IPS DF 6.9 (cell line): ENCODE data around the gene CABP4.
A peak's percentile ranks its signal among the peaks of the same experiment; 100 is the strongest.

ENCODE experiments used
- DNase-seq: peaks from one replicate; pipeline ENCODE4 v3.0.0-alpha.2; 2013; ENCODE audit warnings: low read depth, low spot score
- H3K27ac ChIP-seq: one replicate; pipeline ENCODE4 v1.5.1; 2013; ENCODE audit warnings: low read length, control low read depth
- H3K27me3 ChIP-seq: 2 replicates; pipeline ENCODE4 v1.6.1; 2013; ENCODE audit warnings: mild to moderate bottlenecking, low read length; ENCODE audit not compliant: control insufficient read depth, insufficient read depth
- H3K36me3 ChIP-seq: 2 replicates; pipeline ENCODE4 v1.6.1; 2013; ENCODE audit warnings: low read length; ENCODE audit not compliant: control insufficient read depth, insufficient read depth
- H3K4me1 ChIP-seq: 2 replicates; pipeline ENCODE4 v1.6.1; 2013; ENCODE audit warnings: low read length; ENCODE audit not compliant: control insufficient read depth, insufficient read depth
- H3K4me3 ChIP-seq: 2 replicates; pipeline ENCODE4 v1.5.1; 2013; ENCODE audit warnings: mild to moderate bottlenecking, low read length
- H3K9me3 ChIP-seq: 2 replicates; pipeline ENCODE4 v1.6.1; 2013; ENCODE audit warnings: low read length, inconsistent platforms; ENCODE audit not compliant: control insufficient read depth, insufficient read depth
- WGBS: extraction: QIAGEN DNeasy Blood & Tissue Kit; methylation state at CpG from one replicate; pipeline ENCODE4 v1.1.7; 2013; ENCODE audit warnings: mixed read lengths, missing lambda C conversion rate; ENCODE audit not compliant: insufficient read length, insufficient coverage; 5-methylcytosine and 5-hydroxymethylcytosine counted together

CABP4 gene

GRCh38 chr11:67429038-67429668 is 26.0 kb upstream of the CABP4 start:
- WGBS, result no CpG with 5 or more reads among the region's 12 CpGs
- H3K4me1 ChIP-seq, result peaks cover 2% of the 10 kb centered on the region; the same call in 1 of the 2 replicates
- H3K36me3 ChIP-seq, result peaks cover 17% of the 10 kb centered on the region
- H3K27ac ChIP-seq, result no peak overlapping the region
- no peak for DNase-seq
- H3K27me3 ChIP-seq, result no peaks in the 10 kb centered on the region
- no peaks in the 10 kb centered on the region for H3K9me3 ChIP-seq
- peak overlapping the region; percentile 91; the same call in 1 of the 2 replicates for H3K4me3 ChIP-seq

GRCh38 chr11:67429722-67430121 is 25.4 kb upstream of the CABP4 start:
- no peaks in the 10 kb centered on the region for H3K9me3 ChIP-seq
- H3K27me3 ChIP-seq, result no peaks in the 10 kb centered on the region
- peaks cover 2% of the 10 kb centered on the region; the same call in 1 of the 2 replicates for H3K4me1 ChIP-seq
- H3K27ac ChIP-seq, result no peak overlapping the region
- DNase-seq, result no peak
- no CpG with 5 or more reads among the region's 11 CpGs for WGBS
- H3K36me3 ChIP-seq, result peaks cover 22% of the 10 kb centered on the region
- no peak overlapping the region for H3K4me3 ChIP-seq

- no peak for DNase-seq
- H3K4me1 ChIP-seq, result peaks cover 5% of the 10 kb centered on the region; the same call in 1 of the 2 replicates
- no peaks in the 10 kb centered on the region for H3K27me3 ChIP-seq
- no peak overlapping the region for H3K27ac ChIP-seq
- peaks cover 22% of the 10 kb centered on the region for H3K36me3 ChIP-seq
- H3K9me3 ChIP-seq, result no peaks in the 10 kb centered on the region
- H3K4me3 ChIP-seq, result no peak overlapping the region
- WGBS, result no CpG with 5 or more reads among the region's 24 CpGs
Observed at GRCh38 chr11:67431346-67432249, 23.6 kb upstream of the CABP4 start.

GRCh38 chr11:67432655-67433349 is 22.4 kb upstream of the CABP4 start:
- no CpG with 5 or more reads among the region's 22 CpGs for WGBS
- Histone ChIP-seq H3K27ac (no peak overlapping the region), H3K9me3 (no peaks in the 10 kb centered on the region), H3K4me3 (no peak overlapping the region), H3K4me1 (peaks cover 8% of the 10 kb centered on the region; the same call in 1 of the 2 replicates), H3K36me3 (peaks cover 22% of the 10 kb centered on the region), H3K27me3 (no peaks in the 10 kb centered on the region)
- DNase-seq, result no peak

- peaks cover 8% of the 10 kb centered on the region; the same call in 1 of the 2 replicates for H3K4me1 ChIP-seq
- H3K27ac ChIP-seq, result no peak overlapping the region
Observed at GRCh38 chr11:67433536-67434394, 21.4 kb upstream of the CABP4 start.

GRCh38 chr11:67434395-67434881 is 20.7 kb upstream of the CABP4 start:
- Histone ChIP-seq H3K27ac (no peak overlapping the region), H3K4me1 (peaks cover 6% of the 10 kb centered on the region; the same call in 1 of the 2 replicates), H3K27me3 (no peaks in the 10 kb centered on the region), H3K36me3 (peaks cover 26% of the 10 kb centered on the region), H3K4me3 (no peak overlapping the region), H3K9me3 (no peaks in the 10 kb centered on the region)
- no peak for DNase-seq
- no CpG with 5 or more reads among the region's 23 CpGs for WGBS

More at GRCh38 chr11:67433536-67434394, 21.4 kb upstream of the CABP4 start:
- WGBS, result no CpG with 5 or more reads among the region's 22 CpGs
- Histone ChIP-seq H3K27me3 (no peaks in the 10 kb centered on the region), H3K9me3 (no peaks in the 10 kb centered on the region), H3K4me3 (no peak overlapping the region), H3K36me3 (peaks cover 26% of the 10 kb centered on the region)
- DNase-seq, result no peak

GRCh38 chr11:67435031-67435726 is 20.0 kb upstream of the CABP4 start:
- H3K4me3 ChIP-seq, result no peak overlapping the region
- no CpG with 5 or more reads among the region's 26 CpGs for WGBS
- no peaks in the 10 kb centered on the region for H3K9me3 ChIP-seq

GRCh38 chr11:67435727-67436458 is 19.3 kb upstream of the CABP4 start:
- H3K36me3 ChIP-seq, result peaks cover 26% of the 10 kb centered on the region
- DNase-seq, result no peak
- H3K9me3 ChIP-seq, result no peaks in the 10 kb centered on the region
- no peak overlapping the region for H3K27ac ChIP-seq
- peaks cover 6% of the 10 kb centered on the region; the same call in 1 of the 2 replicates for H3K4me1 ChIP-seq
- WGBS, result no CpG with 5 or more reads among the region's 38 CpGs
- H3K4me3 ChIP-seq, result no peak overlapping the region
- no peaks in the 10 kb centered on the region for H3K27me3 ChIP-seq

More at GRCh38 chr11:67435031-67435726, 20.0 kb upstream of the CABP4 start:
- no peaks in the 10 kb centered on the region for H3K27me3 ChIP-seq
- no peak for DNase-seq
- no peak overlapping the region for H3K27ac ChIP-seq
- peaks cover 6% of the 10 kb centered on the region; the same call in 1 of the 2 replicates for H3K4me1 ChIP-seq
- peaks cover 26% of the 10 kb centered on the region for H3K36me3 ChIP-seq
